Left colon (tissue), 2 donors: ENCODE measurements around the gene PCARE. TPM values are rescaled to one million over a fixed set of nuclear protein-coding genes. Genes with fewer than 3 reads are reported as not detected.
"Not testable (repeated sequence)": the region's sequence is repeated elsewhere in the genome, so short reads cannot be mapped to it uniquely, and the experiment has no call there.

Experiments used
- ATAC-seq: fragments of 200-7000 bp; cut with Tn5 transposase; one replicate; pipeline ENCODE4 v1.9.1; 2020; ENCODE audit warnings: mild to moderate bottlenecking, moderate library complexity
- DNase-seq, 2 donors: peaks; one replicate each; pipeline ENCODE4 v3.0.0-alpha.2; 2020
- intact Hi-C, 2 donors: fragments of 100-400 bp; cut with DNase I in 1 of 2; cut with micrococcal nuclease in 1 of 2; formaldehyde crosslinking; loops; one replicate each; pipeline versions ENCODE4 v1.11.2 to v1.14.0; 2022; cut with DNase I, micrococcal nuclease
- total RNA-seq, 2 donors: library from RNA; stranded (reverse); fragmentation: NEBNext Ultra II Directional; extraction: Animal tissue kit (Norgen Biotek cat#: 25700); gene quantifications; one replicate each; pipeline ENCODE4 v1.2.1, GENCODE V29; 2021
- donor health status: DM: no; HTN: no; CAD: no.
- donor health status: DM: yes; HTN: yes; CAD: no.

PCARE gene
- total RNA-seq, 2 donors from 2014 or later = not detected

DNA sequence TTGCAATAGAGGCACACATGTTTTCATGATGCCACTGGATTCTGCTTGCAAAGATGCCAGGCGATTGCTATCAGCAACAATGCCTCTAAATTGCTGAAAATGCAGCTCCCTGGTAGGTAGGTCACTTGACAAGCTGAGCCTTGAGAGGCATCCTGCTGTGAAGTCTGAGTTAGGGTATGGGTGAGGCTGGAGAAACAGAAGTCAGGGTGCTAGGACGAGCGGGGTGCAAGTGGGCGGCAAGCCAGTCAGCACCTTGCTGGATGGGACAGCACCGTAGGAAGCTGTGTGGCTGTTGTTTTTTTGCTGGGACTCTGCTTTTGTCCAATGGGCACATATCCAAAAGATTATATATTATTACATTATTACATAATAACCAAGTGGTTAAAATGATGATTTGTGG is 30.4 kb upstream of the PCARE start:
- DNase-seq (no peak), ATAC-seq (no peak)
- intact Hi-C loops = no loop called here

GRCh38 chr2:29100564-29100963 is 26.2 kb upstream of the PCARE start:
- intact Hi-C loops = no loop called here

GRCh38 chr2:29097569-29097968 is 23.2 kb upstream of the PCARE start:
- intact Hi-C loops = no loop called here
- DNase-seq = no peak
- no peak for ATAC-seq

More at GRCh38 chr2:29100564-29100963, 26.2 kb upstream of the PCARE start:
- no peak for DNase-seq
- no peak for ATAC-seq

DNA sequence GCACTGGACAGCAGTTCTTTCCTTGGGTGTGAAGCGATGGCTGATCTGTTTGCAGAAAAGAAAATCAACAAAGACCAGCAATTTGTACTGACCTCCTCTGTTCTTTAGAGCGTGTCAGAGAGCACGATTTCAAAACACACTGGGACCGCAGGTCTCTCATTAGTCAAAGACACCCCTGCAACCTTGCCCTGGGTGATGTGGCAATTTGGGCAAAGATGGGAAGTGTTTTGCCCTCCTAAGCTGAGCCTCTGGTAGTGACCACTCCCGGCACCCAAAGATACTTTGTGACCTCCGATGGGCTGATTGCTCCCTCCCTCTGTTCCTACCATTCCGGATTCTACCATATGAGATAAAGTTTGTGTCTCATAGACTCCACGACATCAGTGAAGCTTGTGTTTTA is 22.6 kb upstream of the PCARE start:
- no peak for ATAC-seq
- DNase-seq = no peak

DNA sequence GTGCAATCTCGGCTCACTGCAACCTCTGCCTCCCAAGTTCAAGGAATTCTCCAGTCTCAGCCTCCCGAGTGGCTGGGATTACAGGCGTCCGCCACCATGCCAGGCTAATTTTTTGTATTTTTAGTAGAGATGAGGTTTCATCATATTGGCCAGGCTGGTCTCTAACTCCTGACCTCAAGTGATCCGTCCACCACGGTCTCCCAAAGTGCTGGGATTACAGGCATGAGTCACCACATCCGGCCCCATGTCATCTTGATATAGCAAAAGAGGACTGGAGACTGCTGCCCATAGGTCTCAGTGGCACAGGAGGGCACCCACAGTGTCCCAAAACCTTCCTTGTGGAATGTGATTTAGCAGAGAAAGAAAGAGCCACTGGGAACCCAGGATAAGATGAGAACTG is 16.0 kb upstream of the PCARE start:
- DNase-seq, intact Hi-C loops, ATAC-seq: not testable (repeated sequence)

More for the DNA sequence above, 22.6 kb upstream of the PCARE start:
- intact Hi-C loops = no loop called here

- intact Hi-C loops = no loop called here
- DNase-seq = no peak
- ATAC-seq = no peak
Observed at GRCh38 chr2:29084554-29084953, 10.2 kb upstream of the PCARE start.

DNA sequence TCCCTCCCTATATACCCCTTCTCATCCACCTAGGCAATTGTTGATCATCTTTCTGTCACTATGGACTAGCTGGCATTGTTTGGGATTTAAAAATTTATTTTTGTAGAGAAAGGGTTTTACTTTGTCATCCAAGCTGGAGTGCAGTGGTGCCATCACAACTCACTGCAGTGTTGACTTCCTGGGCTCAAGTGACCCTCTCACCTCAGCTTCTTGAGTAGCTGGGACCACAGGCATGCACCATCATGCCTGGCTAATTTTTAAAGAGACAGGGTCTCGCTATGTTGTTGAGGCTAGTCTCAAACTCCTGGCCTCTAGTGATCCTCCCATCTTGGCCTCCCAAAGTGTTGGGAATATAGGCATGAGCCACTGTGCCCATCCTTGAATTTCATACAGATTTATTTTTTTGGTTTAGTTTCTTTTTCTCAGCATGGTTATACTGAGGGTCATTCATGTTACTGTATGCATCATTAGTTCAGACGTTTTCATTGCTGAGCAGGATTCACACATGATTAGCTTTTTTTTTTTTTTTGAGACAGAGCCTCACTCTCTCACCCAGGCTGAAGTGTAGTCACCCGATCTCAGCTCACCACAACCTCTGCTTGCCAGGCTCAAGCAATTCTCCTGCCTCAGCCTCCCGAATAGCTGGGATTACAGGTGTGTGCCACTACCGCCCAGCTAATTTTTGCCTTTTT is 8.6 kb upstream of the PCARE start:
- intact Hi-C loops = no loop called here
- DNase-seq (no peak), ATAC-seq (no peak)

DNA sequence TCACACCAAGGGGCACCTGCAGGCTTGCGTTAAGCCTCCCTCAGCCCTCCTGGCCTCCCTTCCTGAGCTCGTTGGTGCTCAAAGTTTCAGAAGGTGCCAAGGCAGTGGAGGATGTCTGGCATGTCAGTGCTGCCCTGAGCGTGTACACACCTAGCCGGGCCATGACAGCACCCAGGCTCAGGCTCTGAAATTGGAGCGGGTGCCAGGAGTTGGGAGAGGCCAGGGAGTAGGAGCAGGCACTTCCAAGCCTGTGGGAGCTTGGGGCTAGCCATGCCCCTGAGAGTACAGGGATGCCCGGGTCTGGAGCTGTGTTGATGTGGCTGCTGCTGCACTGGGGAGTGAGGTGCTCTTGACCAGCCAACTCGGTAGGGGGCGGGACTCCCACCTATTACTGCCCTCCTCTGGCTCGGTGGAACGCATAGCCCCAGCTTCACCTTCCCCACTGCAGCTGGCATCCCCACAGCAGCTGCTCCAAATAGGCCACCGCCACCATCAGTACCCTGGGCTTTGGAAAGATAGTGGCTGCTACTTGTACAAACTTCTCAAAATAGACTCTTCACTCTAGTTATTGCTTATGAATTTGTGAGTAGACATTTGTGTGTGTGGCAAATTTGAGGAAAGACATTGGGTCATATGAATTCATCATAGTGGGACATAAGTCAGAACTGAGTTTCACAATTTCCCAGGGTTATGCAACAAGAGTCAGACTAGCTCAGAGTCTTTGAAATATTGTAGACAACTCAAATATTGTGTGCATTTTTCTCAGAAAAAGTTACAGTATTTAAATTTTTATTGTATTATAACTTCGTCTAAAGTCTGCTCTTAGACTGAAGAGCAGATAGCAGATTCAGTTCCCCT is 6.8 kb upstream of the PCARE start:
- intact Hi-C loops = no loop called here
- ATAC-seq = no peak

DNA sequence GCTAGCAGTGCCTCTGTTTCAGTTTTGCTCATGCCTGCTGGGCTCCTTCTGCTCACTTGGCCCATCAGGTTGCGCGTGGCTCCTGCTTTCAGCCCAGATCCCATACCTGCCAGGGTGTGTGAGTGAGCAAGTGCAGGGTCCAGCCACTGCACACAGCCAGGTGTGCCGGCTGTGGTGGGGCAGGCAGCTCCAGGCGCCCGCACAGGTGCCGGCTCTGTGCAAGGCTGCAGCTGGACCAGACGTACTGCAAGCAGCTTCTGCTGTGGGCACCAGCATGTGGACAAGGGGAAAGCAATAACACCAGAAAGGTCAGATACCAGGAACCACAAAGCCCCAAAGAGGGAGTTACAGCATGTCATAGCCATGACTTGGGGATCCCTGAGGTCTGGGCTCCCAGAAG is 5.6 kb upstream of the PCARE start:
- DNase-seq = no peak
- intact Hi-C loops = no loop called here
- no peak for ATAC-seq

More for the DNA sequence above, 6.8 kb upstream of the PCARE start:
- no peak for DNase-seq

- DNase-seq = no peak
- intact Hi-C loops = no loop called here
- no peak for ATAC-seq
Observed at GRCh38 chr2:29075894-29076705, 1.8 kb upstream of the PCARE start.

- ATAC-seq = no peak
- intact Hi-C loops = no loop called here
Observed at GRCh38 chr2:29073933-29074332, 390 bp downstream of the PCARE start.

GRCh38 chr2:29072971-29073725 is 1.2 kb downstream of the PCARE start:
- DNase-seq = no peak
- intact Hi-C loops = no loop called here
- ATAC-seq = no peak

More at GRCh38 chr2:29073933-29074332, 390 bp downstream of the PCARE start:
- no peak for DNase-seq

- ATAC-seq = no peak
- no peak for DNase-seq
- intact Hi-C loops = no loop called here
Observed at GRCh38 chr2:29072251-29072650, 2.1 kb downstream of the PCARE start.

- no peak for ATAC-seq
- intact Hi-C loops = no loop called here
- no peak for DNase-seq
Observed at GRCh38 chr2:29071032-29071975, 3.0 kb downstream of the PCARE start.

- intact Hi-C loops = no loop called here
- DNase-seq (no peak), ATAC-seq (no peak)
Observed at GRCh38 chr2:29070526-29070925, 3.8 kb downstream of the PCARE start.

- DNase-seq = no peak
Observed at GRCh38 chr2:29068513-29068912, 5.8 kb downstream of the PCARE start.

GRCh38 chr2:29066997-29067605 is 7.2 kb downstream of the PCARE start:
- ATAC-seq (no peak), DNase-seq (no peak)
- intact Hi-C loops = no loop called here

More at GRCh38 chr2:29068513-29068912, 5.8 kb downstream of the PCARE start:
- no peak for ATAC-seq
- intact Hi-C loops = no loop called here
